ENCODE results near the gene ULK4. TPM values are rescaled to one million over a fixed set of nuclear protein-coding genes. Genes with fewer than 3 reads are reported as not detected.

ULK4 gene
- polyA plus RNA-seq, 1 experiment = 1.6 TPM

- Histone ChIP-seq H3K27me3 (ENCODE audit: control insufficient read depth, insufficient read depth, low read length) (no peaks in the 10 kb centered on the region), H3K36me3 (ENCODE audit: control insufficient read depth, insufficient read depth, low read length) (no peaks in the 10 kb centered on the region), H3K4me3 (ENCODE audit: low read depth, low read length) (no peak overlapping the region)
- CTCF ChIA-PET = no interaction called here
- TF ChIP-seq CTCF (IDR thresholded peaks at IDR 0.05; ENCODE audit: insufficient read depth, low read depth, low read length) = no peak
- DNase-seq (ENCODE audit: low read depth) = no peak
- POLR2A ChIA-PET = no interaction called here
Measured at GRCh38 chr3:41469083-41469482, 492.8 kb downstream of the ULK4 start.

- TF ChIP-seq CTCF (IDR thresholded peaks at IDR 0.05; ENCODE audit: insufficient read depth, low read depth, low read length) = no peak
- Histone ChIP-seq H3K36me3 (ENCODE audit: control insufficient read depth, insufficient read depth, low read length) (no peaks in the 10 kb centered on the region), H3K27me3 (ENCODE audit: control insufficient read depth, insufficient read depth, low read length) (no peaks in the 10 kb centered on the region), H3K4me3 (ENCODE audit: low read depth, low read length) (no peak overlapping the region)
- no peak for DNase-seq (ENCODE audit: low read depth)
- POLR2A ChIA-PET = no interaction called here
- CTCF ChIA-PET = no interaction called here
Measured at GRCh38 chr3:41467481-41467880, 494.4 kb downstream of the ULK4 start.

- Histone ChIP-seq H3K36me3 (ENCODE audit: control insufficient read depth, insufficient read depth, low read length) (no peaks in the 10 kb centered on the region), H3K4me3 (ENCODE audit: low read depth, low read length) (no peak overlapping the region), H3K27me3 (ENCODE audit: control insufficient read depth, insufficient read depth, low read length) (no peaks in the 10 kb centered on the region)
- POLR2A ChIA-PET = no interaction called here
- no peak for TF ChIP-seq CTCF (IDR thresholded peaks at IDR 0.05; ENCODE audit: insufficient read depth, low read depth, low read length)
- no peak for DNase-seq (ENCODE audit: low read depth)
- CTCF ChIA-PET = no interaction called here
Measured at GRCh38 chr3:41464858-41465257, 497.0 kb downstream of the ULK4 start.

GRCh38 chr3:41464401-41464800 lies 497.5 kb downstream of the ULK4 start:
- DNase-seq (ENCODE audit: low read depth) = no peak
- POLR2A ChIA-PET = no interaction called here
- no peaks in the 10 kb centered on the region for H3K27me3 ChIP-seq (ENCODE audit: control insufficient read depth, insufficient read depth, low read length)
- TF ChIP-seq CTCF (IDR thresholded peaks at IDR 0.05; ENCODE audit: insufficient read depth, low read depth, low read length) = no peak
- no peaks in the 10 kb centered on the region for H3K36me3 ChIP-seq (ENCODE audit: control insufficient read depth, insufficient read depth, low read length)
- no peak overlapping the region for H3K4me3 ChIP-seq (ENCODE audit: low read depth, low read length)
- CTCF ChIA-PET = no interaction called here

GRCh38 chr3:41462103-41462691 lies 499.7 kb downstream of the ULK4 start:
- DNase-seq (ENCODE audit: low read depth) = no peak
- H3K36me3 ChIP-seq (ENCODE audit: control insufficient read depth, insufficient read depth, low read length) = no peaks in the 10 kb centered on the region
- no peaks in the 10 kb centered on the region for H3K27me3 ChIP-seq (ENCODE audit: control insufficient read depth, insufficient read depth, low read length)
- ChIA-PET CTCF (no interaction called here), POLR2A (no interaction called here)
- no peak overlapping the region for H3K4me3 ChIP-seq (ENCODE audit: low read depth, low read length)
- TF ChIP-seq CTCF (IDR thresholded peaks at IDR 0.05; ENCODE audit: insufficient read depth, low read depth, low read length) = no peak

All from BJ (cell line).